Loucy (cell line): ENCODE data around the gene RPAP2.

Experiments used
- H2AFZ ChIP-seq: fragments of 200-600 bp; sonication (generic); 2 replicates; pipeline ENCODE4 v1.6.0; 2016; ENCODE audit warnings: antibody characterized with exemption, mild to moderate bottlenecking, low read length, moderate library complexity
- H3F3A ChIP-seq: fragments of 200-600 bp; 2 replicates; pipeline ENCODE4 v1.6.0; 2016; ENCODE audit warnings: antibody characterized with exemption, low read depth, mild to moderate bottlenecking
- H3K27me3 ChIP-seq: fragments of 200-600 bp; sonication (generic); 2 replicates; pipeline ENCODE4 v1.6.1; 2014; ENCODE audit warnings: low read length, mild to moderate bottlenecking; ENCODE audit not compliant: insufficient read depth, poor library complexity, severe bottlenecking
- H3K36me3 ChIP-seq: fragments of 200-600 bp; sonication (generic); 2 replicates; pipeline ENCODE4 v1.6.1; 2016; ENCODE audit warnings: low read length; ENCODE audit not compliant: insufficient read depth
- H3K4me1 ChIP-seq: fragments of 200-600 bp; sonication (generic); 2 replicates; pipeline ENCODE4 v1.5.1; 2014; ENCODE audit warnings: low read length, mild to moderate bottlenecking; ENCODE audit not compliant: insufficient read depth, poor library complexity, severe bottlenecking
- H3K4me2 ChIP-seq: fragments of 200-600 bp; sonication (generic); 2 replicates; pipeline ENCODE4 v1.6.0; 2014; ENCODE audit warnings: antibody characterized with exemption, low read length, low read depth, mild to moderate bottlenecking; ENCODE audit not compliant: poor library complexity, severe bottlenecking
- H3K4me3 ChIP-seq: fragments of 200-600 bp; sonication (generic); 2 replicates; pipeline ENCODE4 v1.5.1; 2014; ENCODE audit warnings: low read length, mild to moderate bottlenecking, mixed read lengths; ENCODE audit not compliant: poor library complexity, severe bottlenecking
- H3K79me2 ChIP-seq: fragments of 200-600 bp; sonication (generic); 2 replicates; pipeline ENCODE4 v1.6.1; 2014; ENCODE audit warnings: low read length; ENCODE audit not compliant: insufficient read depth
- H3K9ac ChIP-seq: fragments of 200-600 bp; sonication (generic); 2 replicates; pipeline ENCODE4 v1.6.0; 2014; ENCODE audit warnings: mild to moderate bottlenecking, low read depth, low read length, moderate library complexity; ENCODE audit not compliant: poor library complexity, severe bottlenecking
- H3K9me2 ChIP-seq: fragments of 200-600 bp; sonication (generic); replicated peaks from 2 replicates; pipeline ENCODE4 v1.6.1; 2016; ENCODE audit warnings: low read depth, low read length, mixed read lengths
- H3K9me3 ChIP-seq: fragments of 200-600 bp; sonication (generic); 2 replicates; pipeline ENCODE4 v1.6.1; 2014; ENCODE audit warnings: mild to moderate bottlenecking, antibody characterized with exemption, low read length, low read depth; ENCODE audit not compliant: insufficient read depth
- H4K20me1 ChIP-seq: fragments of 200-600 bp; sonication (generic); 2 replicates; pipeline ENCODE4 v1.6.0; 2014; ENCODE audit warnings: antibody characterized with exemption, low read length, mild to moderate bottlenecking; ENCODE audit not compliant: insufficient read depth, poor library complexity, severe bottlenecking
- CTCF ChIP-seq: fragments of 200-600 bp; sonication (generic); conservative IDR thresholded peaks from 2 replicates; pipeline ENCODE4 v1.5.1; 2014; ENCODE audit warnings: mild to moderate bottlenecking, antibody characterized with exemption, low read length
- EZH2phosphoT487 ChIP-seq: fragments of 200-600 bp; IDR thresholded peaks from 2 replicates; pipeline ENCODE4 v1.6.1; 2018; ENCODE audit warnings: antibody characterized with exemption, mild to moderate bottlenecking, moderate library complexity, borderline replicate concordance

RPAP2 gene

GRCh38 chr1:92408825-92409224, 110.0 kb downstream of the RPAP2 start:
- Histone ChIP-seq H2AFZ (peak overlapping the region; percentile 16; the same call in 1 of the 2 replicates), H3K36me3 (no peaks in the 10 kb centered on the region), H4K20me1 (no peaks in the 10 kb centered on the region), H3K9me3 (peaks cover 4% of the 10 kb centered on the region; the same call in 1 of the 2 replicates), H3K27me3 (no peaks in the 10 kb centered on the region), H3K4me2 (no peak overlapping the region), H3K9me2 (no peaks in the 10 kb centered on the region), H3K79me2 (no peaks in the 10 kb centered on the region), H3K4me1 (peaks cover 36% of the 10 kb centered on the region), H3F3A (no peaks in the 10 kb centered on the region), H3K9ac (no peak overlapping the region), H3K4me3 (no peak overlapping the region)
- no peak for TF ChIP-seq EZH2phosphoT487
- TF ChIP-seq CTCF, result no peak

- Histone ChIP-seq H3K4me3 (peak overlapping the region; percentile 69), H3F3A (no peaks in the 10 kb centered on the region), H4K20me1 (no peaks in the 10 kb centered on the region), H3K79me2 (no peaks in the 10 kb centered on the region), H3K9ac (peak overlapping the region; percentile 68), H2AFZ (peak overlapping the region; percentile 5; the same call in 1 of the 2 replicates), H3K9me3 (no peaks in the 10 kb centered on the region), H3K4me1 (peaks cover 36% of the 10 kb centered on the region), H3K4me2 (peak overlapping the region; percentile 94), H3K9me2 (no peaks in the 10 kb centered on the region), H3K36me3 (no peaks in the 10 kb centered on the region), H3K27me3 (no peaks in the 10 kb centered on the region)
- TF ChIP-seq CTCF (no peak), EZH2phosphoT487 (no peak)
Measured at GRCh38 chr1:92409946-92410549, 111.2 kb downstream of the RPAP2 start.

GRCh38 chr1:92410706-92411105, 111.8 kb downstream of the RPAP2 start:
- H4K20me1 ChIP-seq, result no peaks in the 10 kb centered on the region
- peaks cover 36% of the 10 kb centered on the region for H3K4me1 ChIP-seq
- H3K36me3 ChIP-seq, result no peaks in the 10 kb centered on the region
- no peaks in the 10 kb centered on the region for H3K27me3 ChIP-seq
- peak overlapping the region; percentile 94 for H3K4me2 ChIP-seq
- peak overlapping the region; percentile 69 for H3K4me3 ChIP-seq
- no peaks in the 10 kb centered on the region for H3K9me2 ChIP-seq
- peak overlapping the region; percentile 68 for H3K9ac ChIP-seq
- TF ChIP-seq CTCF, result no peak
- no peak for TF ChIP-seq EZH2phosphoT487
- H2AFZ ChIP-seq, result peak overlapping the region; percentile 5; the same call in 1 of the 2 replicates
- no peaks in the 10 kb centered on the region for H3F3A ChIP-seq
- H3K79me2 ChIP-seq, result no peaks in the 10 kb centered on the region
- no peaks in the 10 kb centered on the region for H3K9me3 ChIP-seq
